Muscle of leg (tissue), 16 donors: Measurements from ENCODE around the gene TRMT11. TPM values are rescaled to one million over a fixed set of nuclear protein-coding genes. Genes with fewer than 3 reads are reported as not detected.
A peak's percentile ranks its signal among the peaks of the same experiment; 100 is the strongest.

Source experiments
- DNase-seq: peaks from one replicate; pipeline ENCODE4 v3.0.0; 2013
- H3K27ac ChIP-seq: one replicate; pipeline ENCODE4 v1.5.1; 2013; ENCODE audit warnings: mild to moderate bottlenecking, low read length, control low read depth
- H3K27me3 ChIP-seq: one replicate; pipeline ENCODE4 v1.6.1; 2013; ENCODE audit warnings: low read length; ENCODE audit not compliant: control insufficient read depth, insufficient read depth
- H3K36me3 ChIP-seq: one replicate; pipeline ENCODE4 v1.6.1; 2013; ENCODE audit warnings: low read length; ENCODE audit not compliant: control insufficient read depth, insufficient read depth
- H3K4me1 ChIP-seq: one replicate; pipeline ENCODE4 v1.6.1; 2013; ENCODE audit warnings: low read length; ENCODE audit not compliant: control insufficient read depth, insufficient read depth
- H3K4me3 ChIP-seq: one replicate; pipeline ENCODE4 v1.5.1; 2013; ENCODE audit warnings: low read length, control low read depth
- H3K9me3 ChIP-seq: replicated peaks from 2 replicates; pipeline ENCODE4 v1.6.1; 2013; ENCODE audit warnings: low read depth, low read length; ENCODE audit not compliant: control insufficient read depth
- whole genome bisulfite sequencing: methylation state at CpG from one replicate; pipeline ENCODE4 v1.1.5; 2013; ENCODE audit warnings: missing lambda C conversion rate; ENCODE audit not compliant: insufficient coverage; 5-methylcytosine and 5-hydroxymethylcytosine counted together
- long read RNA-seq, 11 donors: transcript quantifications; one replicate each; lab custom pipeline, GENCODE V29; 2026
- polyA plus RNA-seq, 8 donors: library from polyadenylated mRNA; unstranded; fragments of 120-200 nt; gene quantifications; one replicate each; pipeline versions ENCODE4 v1.2.1 to v1.2.3, GENCODE V29; 2013; ENCODE audit warnings: inconsistent platforms in 1 of 8, low replicate concordance in 1 of 8; ENCODE audit not compliant: insufficient read length in 8 of 8, insufficient read depth in 1 of 8
- total RNA-seq: library from RNA; stranded (reverse); fragments of 120-200 nt; gene quantifications from one replicate; pipeline ENCODE4 v1.2.4, GENCODE V29; 2013

TRMT11 gene
- total RNA-seq (21.9 TPM), polyA plus RNA-seq (10 to 100 TPM; 12.4 to 18.7 (median 15.2) TPM)
- long read RNA-seq, donor 1, partial matches to known transcripts = 0 of 1 reads
- long read RNA-seq, donor 1, other reads (novel, unspliced or antisense) = 0 of 1 reads
- long read RNA-seq, donor 2 = 0 reads
- long read RNA-seq, donor 3, partial matches to known transcripts = 0 of 4 reads
- long read RNA-seq, donor 3, other reads (novel, unspliced or antisense) = 0 of 4 reads
- long read RNA-seq, donor 4, partial matches to known transcripts = 0 of 3 reads
- long read RNA-seq, donor 4, other reads (novel, unspliced or antisense) = 0 of 3 reads
- long read RNA-seq, donor 5, transcript TRMT11-201 (13 exons, 1,565 nt) = major isoform, 7 of 7 reads
- long read RNA-seq, donor 5, partial matches to known transcripts = 0 of 7 reads
- long read RNA-seq, donor 5, other reads (novel, unspliced or antisense) = 0 of 7 reads
- long read RNA-seq, donor 6, transcript TRMT11-201 (13 exons, 1,565 nt) = major isoform, 5 of 5 reads
- long read RNA-seq, donor 6, partial matches to known transcripts = 0 of 5 reads
- long read RNA-seq, donor 6, other reads (novel, unspliced or antisense) = 0 of 5 reads
- long read RNA-seq, donor 7, transcript TRMT11-201 (13 exons, 1,565 nt) = major isoform, 6 of 6 reads
- long read RNA-seq, donor 7, partial matches to known transcripts = 0 of 6 reads
- long read RNA-seq, donor 7, other reads (novel, unspliced or antisense) = 0 of 6 reads
- long read RNA-seq, donor 8, transcript TRMT11-201 (13 exons, 1,565 nt) = major isoform, 5 of 5 reads
- long read RNA-seq, donor 8, partial matches to known transcripts = 0 of 5 reads
- long read RNA-seq, donor 8, other reads (novel, unspliced or antisense) = 0 of 5 reads
- long read RNA-seq, donor 9, partial matches to known transcripts = 0 of 4 reads
- long read RNA-seq, donor 9, other reads (novel, unspliced or antisense) = 0 of 4 reads
- long read RNA-seq, donor 10, partial matches to known transcripts = 0 of 4 reads
- long read RNA-seq, donor 10, other reads (novel, unspliced or antisense) = 0 of 4 reads
- long read RNA-seq, donor 11, partial matches to known transcripts = 0 of 3 reads
- long read RNA-seq, donor 11, other reads (novel, unspliced or antisense) = 0 of 3 reads

- no peaks in the 10 kb centered on the region for H3K36me3 ChIP-seq
- no peaks in the 10 kb centered on the region for H3K27me3 ChIP-seq
- H3K27ac ChIP-seq = peak within 1 kb of the TSS; percentile 74
- peak within 1 kb of the TSS; percentile 86 for H3K4me3 ChIP-seq
- peak; percentile 96 for DNase-seq
- under 1% methylated on average over 41 of the region's 52 CpGs for WGBS
- H3K4me1 ChIP-seq = peaks cover 2% of the 10 kb centered on the region
- H3K9me3 ChIP-seq = no peaks in the 10 kb centered on the region
These were observed at the start of gene TRMT11 for GRCh38 chr6:125986301-125987025. TRMT11 (plus strand) TSS chr6:125986540; CDS start chr6:125986551, 11 bp downstream.

GRCh38 chr6:125939026-125939425 lies 47.3 kb upstream of the TRMT11 start:
- H3K4me1 ChIP-seq = no peaks in the 10 kb centered on the region
- no peak overlapping the region for H3K4me3 ChIP-seq
- no CpG with 5 or more reads among the region's 1 CpG for WGBS
- no peaks in the 10 kb centered on the region for H3K27me3 ChIP-seq
- DNase-seq = no peak
- no peaks in the 10 kb centered on the region for H3K36me3 ChIP-seq
- no peaks in the 10 kb centered on the region for H3K9me3 ChIP-seq
- no peak overlapping the region for H3K27ac ChIP-seq

- H3K4me1 ChIP-seq = no peaks in the 10 kb centered on the region
- no peak overlapping the region for H3K27ac ChIP-seq
- no peaks in the 10 kb centered on the region for H3K27me3 ChIP-seq
- no CpG with 5 or more reads among the region's 2 CpGs for WGBS
- no peak overlapping the region for H3K4me3 ChIP-seq
- no peak for DNase-seq
- no peaks in the 10 kb centered on the region for H3K36me3 ChIP-seq
- H3K9me3 ChIP-seq = no peaks in the 10 kb centered on the region
These were observed 46.5 kb upstream of the TRMT11 start for GRCh38 chr6:125939791-125940190.

- H3K27ac ChIP-seq = no peak overlapping the region
- H3K36me3 ChIP-seq = no peaks in the 10 kb centered on the region
- no CpG with 5 or more reads among the region's 5 CpGs for WGBS
- H3K4me1 ChIP-seq = no peaks in the 10 kb centered on the region
- H3K9me3 ChIP-seq = no peaks in the 10 kb centered on the region
- no peak overlapping the region for H3K4me3 ChIP-seq
- H3K27me3 ChIP-seq = no peaks in the 10 kb centered on the region
- no peak for DNase-seq
These were observed 45.9 kb upstream of the TRMT11 start for GRCh38 chr6:125940247-125941041.

GRCh38 chr6:125942672-125943527 lies 43.4 kb upstream of the TRMT11 start:
- Histone ChIP-seq H3K4me1 (no peaks in the 10 kb centered on the region), H3K36me3 (no peaks in the 10 kb centered on the region), H3K4me3 (no peak overlapping the region), H3K9me3 (no peaks in the 10 kb centered on the region), H3K27ac (no peak overlapping the region), H3K27me3 (no peaks in the 10 kb centered on the region)
- DNase-seq = no peak
- 76% methylated on average over 6 of the region's 10 CpGs for WGBS

- WGBS = 82% methylated on average over 3 of the region's 4 CpGs
These were observed 42.6 kb upstream of the TRMT11 start for GRCh38 chr6:125943528-125944433.

GRCh38 chr6:125944434-125944816 lies 41.9 kb upstream of the TRMT11 start:
- WGBS = 80% methylated on average over 1 of the region's 5 CpGs
- DNase-seq = peak; percentile 80
- H3K27ac ChIP-seq = peak overlapping the region; percentile 56
- H3K4me1 ChIP-seq = no peaks in the 10 kb centered on the region
- H3K9me3 ChIP-seq = no peaks in the 10 kb centered on the region
- H3K36me3 ChIP-seq = no peaks in the 10 kb centered on the region
- H3K4me3 ChIP-seq = no peak overlapping the region
- H3K27me3 ChIP-seq = no peaks in the 10 kb centered on the region

More at GRCh38 chr6:125943528-125944433, 42.6 kb upstream of the TRMT11 start:
- peak overlapping the region; percentile 38 for H3K27ac ChIP-seq
- H3K27me3 ChIP-seq = no peaks in the 10 kb centered on the region
- no peak overlapping the region for H3K4me3 ChIP-seq
- no peaks in the 10 kb centered on the region for H3K36me3 ChIP-seq
- H3K4me1 ChIP-seq = no peaks in the 10 kb centered on the region
- no peak for DNase-seq
- no peaks in the 10 kb centered on the region for H3K9me3 ChIP-seq

GRCh38 chr6:125944896-125945295 lies 41.4 kb upstream of the TRMT11 start:
- Histone ChIP-seq H3K27ac (peak overlapping the region; percentile 56), H3K9me3 (no peaks in the 10 kb centered on the region), H3K4me3 (no peak overlapping the region), H3K36me3 (no peaks in the 10 kb centered on the region), H3K4me1 (no peaks in the 10 kb centered on the region), H3K27me3 (no peaks in the 10 kb centered on the region)
- DNase-seq = no peak
- WGBS = no CpG with 5 or more reads among the region's 1 CpG
